Endothelial cell of umbilical vein (primary cell): ENCODE measurements around the gene FREM1. TPM values are rescaled to one million over a fixed set of nuclear protein-coding genes. Genes with fewer than 3 reads are reported as not detected.

Experiments used
- BruUV-seq: library from RNA; stranded (reverse); fragments of 400-500 nt; replicated peaks from 2 replicates; lab custom pipeline; 2021; lab: Mats Ljungman, UMichigan
- CTCF ChIA-PET: fragments of 300-600, 350-600 bp; sonication (Branson Sonifier 250); formaldehyde crosslinking; loops from one replicate; lab custom pipeline; 2021; ENCODE audit warnings: antibody characterized with exemption, inconsistent platforms; lab: Charles Lee
- POLR2A ChIA-PET: fragments of 300-600, 350-600 bp; sonication (Branson Sonifier 250); formaldehyde crosslinking; loops from one replicate; lab custom pipeline; 2021; ENCODE audit warnings: antibody characterized with exemption, inconsistent platforms; lab: Charles Lee
- DNase-seq: peaks from one replicate; pipeline ENCODE4 v3.0.0-alpha.2; 2011; ENCODE audit warnings: low read depth, low spot score
- FAIRE-seq: peaks from 2 replicates; lab custom pipeline; 2011; peaks lifted over from hg19 to GRCh38; lab: Jason Lieb, UNC
- H2AFZ ChIP-seq: 2 replicates; pipeline ENCODE4 v1.6.0; 2012; ENCODE audit warnings: low read depth, low read length, control low read depth, inconsistent platforms
- H3K27ac ChIP-seq: 2 replicates; pipeline ENCODE4 v1.5.1; 2011; ENCODE audit warnings: low read depth, mild to moderate bottlenecking, control low read depth, low read length, moderate library complexity; ENCODE audit not compliant: insufficient read depth
- H3K27me3 ChIP-seq, 2 experiments: 2 replicates each; pipeline versions ENCODE4 v1.6.0 to v1.6.1; 2011; ENCODE audit warnings: low read length in 2 of 2, mixed read lengths in 1 of 2; ENCODE audit not compliant: control insufficient read depth in 2 of 2, insufficient read depth in 2 of 2
- H3K36me3 ChIP-seq, 2 experiments: 2 replicates in 1 of 2; 3 replicates in 1 of 2; pipeline ENCODE4 v1.5.1; 2011; ENCODE audit warnings: low read length in 2 of 2, mild to moderate bottlenecking in 1 of 2, moderate library complexity in 1 of 2; ENCODE audit not compliant: control insufficient read depth in 2 of 2, insufficient read depth in 2 of 2; ENCODE audit errors: extremely low read depth in 1 of 2
- H3K4me1 ChIP-seq: 3 replicates; pipeline ENCODE4 v1.5.1; 2011; ENCODE audit warnings: mild to moderate bottlenecking, low read length; ENCODE audit not compliant: control insufficient read depth, insufficient read depth; ENCODE audit errors: extremely low read depth
- H3K4me2 ChIP-seq: 2 replicates; pipeline ENCODE4 v1.6.1; 2011; ENCODE audit warnings: low read length, control low read depth, mixed read lengths; ENCODE audit not compliant: insufficient read depth
- H3K4me3 ChIP-seq, 3 experiments: fragments of 200-600 bp in 1 of 3; sonication (generic), shearing (Covaris generic) in 1 of 3; replicated peaks in 1 of 3; 2 replicates each; pipeline ENCODE4 v1.5.1; 2011 to 2016; ENCODE audit warnings: control low read depth in 3 of 3, low read length in 3 of 3, mild to moderate bottlenecking in 2 of 3, inconsistent platforms in 1 of 3, low read depth in 1 of 3, moderate library complexity in 1 of 3; ENCODE audit not compliant: insufficient read depth in 1 of 3
- H3K79me2 ChIP-seq: 2 replicates; pipeline ENCODE4 v1.6.0; 2012; ENCODE audit warnings: low read length, inconsistent platforms; ENCODE audit not compliant: control insufficient read depth, insufficient read depth
- H3K9ac ChIP-seq: replicated peaks from 2 replicates; pipeline ENCODE3; 2011; ENCODE audit warnings: low read length, control low read depth; ENCODE audit not compliant: insufficient read depth; ENCODE audit errors: extremely low read depth
- H3K9me1 ChIP-seq: replicated peaks from 3 replicates; pipeline ENCODE4 v1.6.0; 2011; ENCODE audit warnings: mild to moderate bottlenecking, low read length; ENCODE audit not compliant: control insufficient read depth, insufficient read depth; ENCODE audit errors: extremely low read depth
- H3K9me3 ChIP-seq: replicated peaks from 2 replicates; pipeline ENCODE4 v1.5.1; 2012; ENCODE audit warnings: low read length, inconsistent platforms; ENCODE audit not compliant: control insufficient read depth, insufficient read depth
- H4K20me1 ChIP-seq: replicated peaks from 2 replicates; pipeline ENCODE3; 2011; ENCODE audit warnings: mild to moderate bottlenecking, low read length; ENCODE audit not compliant: control insufficient read depth, insufficient read depth; ENCODE audit errors: extremely low read depth
- EZH2 ChIP-seq: IDR thresholded peaks from 2 replicates; pipeline ENCODE4 v1.6.1; 2012; ENCODE audit warnings: borderline replicate concordance, low read depth, mild to moderate bottlenecking, moderate library complexity, low read length, inconsistent platforms; ENCODE audit not compliant: severe bottlenecking
- FOS ChIP-seq: IDR thresholded peaks from 2 replicates; pipeline ENCODE4 v1.6.1; 2011; ENCODE audit warnings: mild to moderate bottlenecking, low read length, moderate library complexity, borderline replicate concordance; ENCODE audit not compliant: insufficient read depth
- GATA2 ChIP-seq: IDR thresholded peaks from 2 replicates; pipeline ENCODE4 v1.7.0; 2011; ENCODE audit warnings: low read depth, mild to moderate bottlenecking, moderate library complexity, mixed read lengths, low read length; ENCODE audit not compliant: insufficient read length, insufficient read depth
- JUN ChIP-seq: IDR thresholded peaks from 2 replicates; pipeline ENCODE4 v1.6.1; 2011; ENCODE audit warnings: borderline replicate concordance, low read depth; ENCODE audit not compliant: insufficient read length, insufficient read depth
- MYC ChIP-seq: IDR thresholded peaks from one replicate; pipeline ENCODE4 v1.6.1; 2011; ENCODE audit warnings: mild to moderate bottlenecking, low read depth, low read length
- POLR2A ChIP-seq: IDR thresholded peaks from 2 replicates; pipeline ENCODE4 v1.6.1; 2012; ENCODE audit warnings: low read depth, mild to moderate bottlenecking, control low read depth, low read length
- POLR2AphosphoS5 ChIP-seq: IDR thresholded peaks from 2 replicates; pipeline ENCODE4 v1.6.1; 2012; ENCODE audit warnings: low read depth, mild to moderate bottlenecking, control low read depth, low read length, moderate library complexity; ENCODE audit not compliant: insufficient read depth
- dilution Hi-C: fragments of 300-500 bp; cut with MboI; formaldehyde crosslinking; loops from one replicate; pipeline ENCODE4 v1.15.0; 2019; ENCODE audit warnings: low sequenced_read_pairs; ENCODE audit not compliant: extremely low pct_ligation_motif_present
- intact Hi-C: fragments of 100-400 bp; cut with micrococcal nuclease; formaldehyde crosslinking; loops from one replicate; pipeline ENCODE4 v1.10.0; 2022
- polyA plus RNA-seq, 4 experiments: library from polyadenylated mRNA; depleted of rRNA in 3 of 4; stranded (reverse) in 3 of 4; unstranded in 1 of 4; fragments of >200 nt; gene quantifications; 2 replicates each; pipeline versions ENCODE4 v1.2.1 to v1.2.3, GENCODE V29; 2011 to 2012; ENCODE audit warnings: missing spikeins in 1 of 4
- total RNA-seq: library from RNA; stranded (reverse); gene quantifications from 2 replicates; pipeline ENCODE4 v1.2.3, GENCODE V29; 2021
- TF ChIP-seq, protein P1 (sequence below): IDR thresholded peaks from 2 replicates; pipeline ENCODE4 v1.6.1; 2011; ENCODE audit not compliant: insufficient read depth, insufficient read length
- TF ChIP-seq, protein P2 (sequence below), 2 donors: IDR thresholded peaks; 1 replicate in 1 of 2; 2 replicates in 1 of 2; pipeline ENCODE4 v1.5.1; 2011; ENCODE audit warnings: low read length in 2 of 2, mild to moderate bottlenecking in 2 of 2, moderate library complexity in 2 of 2, control low read depth in 1 of 2, inconsistent platforms in 1 of 2, low read depth in 1 of 2; ENCODE audit not compliant: insufficient read depth in 1 of 2; ENCODE audit errors: extremely low read depth in 1 of 2

FREM1 gene
- total and polyA plus RNA-seq, 2 donors (not counting 3 experiments of a cell fraction or from before 2014, with no cell fraction given), result 0.10 to 0.29 TPM

DNA sequence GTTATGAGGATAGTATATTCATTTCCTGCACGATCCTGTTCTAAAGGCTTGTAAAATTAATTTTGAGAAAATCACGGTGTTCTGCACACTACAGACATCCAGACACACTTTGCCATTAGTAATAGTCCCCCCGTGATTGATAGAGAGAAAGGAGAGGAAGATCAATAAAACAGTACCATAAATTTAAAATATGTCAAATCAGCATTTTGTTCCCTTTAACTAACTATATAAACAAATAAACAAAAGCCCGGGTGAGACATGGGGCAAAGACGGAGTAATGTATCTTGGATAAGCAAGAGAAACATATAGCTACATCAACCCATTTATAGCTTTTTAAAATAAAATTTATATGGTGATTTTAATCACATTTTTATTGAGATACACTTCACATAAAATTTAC lies 177.1 kb downstream of the FREM1 start:
- intact Hi-C loops (no loop called here), dilution Hi-C loops (no loop called here)
- Histone ChIP-seq H3K9me1 (no peaks in the 10 kb centered on the region), H3K4me2 (no peak overlapping the region), H2AFZ (no peak overlapping the region), H3K36me3 (no peaks in the 10 kb centered on the region), H3K79me2 (no peaks in the 10 kb centered on the region), H3K4me1 (no peaks in the 10 kb centered on the region), H3K9ac (no peak overlapping the region), H3K9me3 (no peaks in the 10 kb centered on the region), H3K4me3 (no peak overlapping the region), H4K20me1 (no peaks in the 10 kb centered on the region), H3K27me3 (no peaks in the 10 kb centered on the region), H3K27ac (no peak overlapping the region)
- TF ChIP-seq, protein P1, sequence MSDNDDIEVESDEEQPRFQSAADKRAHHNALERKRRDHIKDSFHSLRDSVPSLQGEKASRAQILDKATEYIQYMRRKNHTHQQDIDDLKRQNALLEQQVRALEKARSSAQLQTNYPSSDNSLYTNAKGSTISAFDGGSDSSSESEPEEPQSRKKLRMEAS, result no peak
- TF ChIP-seq GATA2 (no peak), FOS (no peak), MYC (no peak), EZH2 (no peak), POLR2A (no peak), POLR2AphosphoS5 (no peak), JUN (no peak)
- TF ChIP-seq, protein P2, sequence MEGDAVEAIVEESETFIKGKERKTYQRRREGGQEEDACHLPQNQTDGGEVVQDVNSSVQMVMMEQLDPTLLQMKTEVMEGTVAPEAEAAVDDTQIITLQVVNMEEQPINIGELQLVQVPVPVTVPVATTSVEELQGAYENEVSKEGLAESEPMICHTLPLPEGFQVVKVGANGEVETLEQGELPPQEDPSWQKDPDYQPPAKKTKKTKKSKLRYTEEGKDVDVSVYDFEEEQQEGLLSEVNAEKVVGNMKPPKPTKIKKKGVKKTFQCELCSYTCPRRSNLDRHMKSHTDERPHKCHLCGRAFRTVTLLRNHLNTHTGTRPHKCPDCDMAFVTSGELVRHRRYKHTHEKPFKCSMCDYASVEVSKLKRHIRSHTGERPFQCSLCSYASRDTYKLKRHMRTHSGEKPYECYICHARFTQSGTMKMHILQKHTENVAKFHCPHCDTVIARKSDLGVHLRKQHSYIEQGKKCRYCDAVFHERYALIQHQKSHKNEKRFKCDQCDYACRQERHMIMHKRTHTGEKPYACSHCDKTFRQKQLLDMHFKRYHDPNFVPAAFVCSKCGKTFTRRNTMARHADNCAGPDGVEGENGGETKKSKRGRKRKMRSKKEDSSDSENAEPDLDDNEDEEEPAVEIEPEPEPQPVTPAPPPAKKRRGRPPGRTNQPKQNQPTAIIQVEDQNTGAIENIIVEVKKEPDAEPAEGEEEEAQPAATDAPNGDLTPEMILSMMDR (IDR thresholded peaks at IDR 0.05; ENCODE audit: extremely low read depth in 1 of 2, insufficient read depth in 1 of 2, low read depth in 1 of 2, low read length in 2 of 2), result no peak
- FAIRE-seq (no peak), DNase-seq (no peak)
- ChIA-PET POLR2A (no interaction called here), CTCF (interaction anchor here (1.2 to 1.3 kb wide), 2 partner anchors 72 to 81 kb away, joined by 3 to 4 read pairs; no protein-coding TSS in a partner anchor)
- BruUV-seq, result no TSS peak
